H1 (cell line): ENCODE results near the gene TLCD3B. TPM values are rescaled to one million over a fixed set of nuclear protein-coding genes. Genes with fewer than 3 reads are reported as not detected.

Experiments
- CTCF ChIA-PET: fragments of 300-600 bp; sonication (Branson Sonifier 250); formaldehyde crosslinking; loops from one replicate; lab custom pipeline; 2021; ENCODE audit not compliant: partially characterized antibody; lab: Charles Lee
- POLR2A ChIA-PET: fragments of 300-600 bp; sonication (Branson Sonifier 250); formaldehyde crosslinking; loops from one replicate; lab custom pipeline; 2021; ENCODE audit warnings: inconsistent platforms; ENCODE audit not compliant: partially characterized antibody; lab: Charles Lee
- DNase-seq, 2 experiments: peaks; one replicate each; pipeline versions ENCODE4 v3.0.0 to v3.0.0-alpha.2; 2010 to 2022; ENCODE audit warnings: low spot score in 2 of 2, low read depth in 1 of 2, mixed read lengths in 1 of 2
- FAIRE-seq: peaks from 2 replicates; lab custom pipeline; 2011; peaks lifted over from hg19 to GRCh38; lab: Jason Lieb, UNC
- H2AFZ ChIP-seq: 2 replicates; pipeline ENCODE4 v1.8.1; 2012; ENCODE audit warnings: low read length, inconsistent platforms
- H2AK5ac ChIP-seq: 2 replicates; pipeline ENCODE4 v1.6.1; 2013; ENCODE audit warnings: low read depth, low read length
- H2BK120ac ChIP-seq: replicated peaks from 2 replicates; pipeline ENCODE3; 2013; ENCODE audit warnings: low read depth, low read length, inconsistent platforms
- H2BK12ac ChIP-seq: 2 replicates; pipeline ENCODE4 v1.6.1; 2013; ENCODE audit warnings: low read depth, low read length
- H2BK15ac ChIP-seq: 2 replicates; pipeline ENCODE4 v1.6.1; 2013; ENCODE audit warnings: low read length
- H2BK20ac ChIP-seq: 2 replicates; pipeline ENCODE4 v1.6.1; 2013; ENCODE audit warnings: low read length
- H2BK5ac ChIP-seq: 2 replicates; pipeline ENCODE4 v1.6.1; 2013; ENCODE audit warnings: low read depth, low read length
- H3K14ac ChIP-seq: 2 replicates; pipeline ENCODE4 v1.6.1; 2013; ENCODE audit warnings: inconsistent platforms; ENCODE audit not compliant: insufficient read length
- H3K18ac ChIP-seq: 2 replicates; pipeline ENCODE4 v1.6.1; 2013; ENCODE audit warnings: low read length; ENCODE audit errors: extremely low read depth
- H3K23ac ChIP-seq: 2 replicates; pipeline ENCODE4 v1.6.1; 2013; ENCODE audit warnings: inconsistent platforms; ENCODE audit not compliant: insufficient read length
- H3K23me2 ChIP-seq: 2 replicates; pipeline ENCODE4 v1.6.1; 2013; ENCODE audit warnings: low read depth, low read length
- H3K27ac ChIP-seq: 2 replicates; pipeline ENCODE4 v1.6.1; 2011; ENCODE audit warnings: low read depth, low read length, inconsistent platforms
- H3K27me3 ChIP-seq, 4 experiments: replicated peaks in 1 of 4; 1 replicate in 1 of 4; 2 replicates in 3 of 4; pipeline versions ENCODE4 v1.6.1 to v1.8.1; 2011 to 2013; ENCODE audit warnings: low read length in 3 of 4, mild to moderate bottlenecking in 3 of 4, inconsistent platforms in 2 of 4, mixed read lengths in 2 of 4, moderate library complexity in 1 of 4; ENCODE audit not compliant: control insufficient read depth in 3 of 4, insufficient read depth in 3 of 4; ENCODE audit errors: extremely low read depth in 1 of 4
- H3K36me3 ChIP-seq, 4 experiments: 2 replicates each; pipeline versions ENCODE4 v1.6.1 to v1.8.1; 2011 to 2013; ENCODE audit warnings: mild to moderate bottlenecking in 4 of 4, low read length in 3 of 4, moderate library complexity in 2 of 4, control low read depth in 1 of 4, inconsistent platforms in 1 of 4; ENCODE audit not compliant: insufficient read depth in 4 of 4, control insufficient read depth in 2 of 4
- H3K4ac ChIP-seq: replicated peaks from 2 replicates; pipeline ENCODE3; 2013; ENCODE audit warnings: low read length, low read depth, mixed read lengths, inconsistent platforms; ENCODE audit not compliant: insufficient read length
- H3K4me1 ChIP-seq, 4 experiments: replicated peaks in 1 of 4; 1 replicate in 1 of 4; 2 replicates in 3 of 4; pipeline versions ENCODE4 v1.6.1 to v1.8.1; 2011 to 2013; ENCODE audit warnings: low read length in 3 of 4, inconsistent platforms in 2 of 4, mixed read lengths in 1 of 4; ENCODE audit not compliant: insufficient read depth in 4 of 4, control insufficient read depth in 3 of 4
- H3K4me2 ChIP-seq, 2 experiments: 2 replicates each; pipeline versions ENCODE4 v1.6.1 to v1.8.1; 2011 to 2013; ENCODE audit warnings: low read depth in 2 of 2, low read length in 2 of 2, control low read depth in 1 of 2, inconsistent platforms in 1 of 2, mild to moderate bottlenecking in 1 of 2; ENCODE audit not compliant: insufficient read depth in 1 of 2
- H3K4me3 ChIP-seq, 4 experiments: fragments of 200-600, 300-600 bp in 1 of 4; sonication (generic), shearing (Covaris generic), sonication (Bioruptor Twin) in 1 of 4; 2 replicates each; pipeline versions ENCODE4 v1.5.1 to v1.8.1; 2011 to 2016; ENCODE audit warnings: low read length in 4 of 4, low read depth in 3 of 4, control low read depth in 2 of 4, inconsistent platforms in 2 of 4, mild to moderate bottlenecking in 2 of 4, mixed read lengths in 1 of 4, moderate library complexity in 1 of 4; ENCODE audit not compliant: insufficient read depth in 2 of 4; ENCODE audit errors: extremely low read depth in 1 of 4
- H3K56ac ChIP-seq: replicated peaks from 2 replicates; pipeline ENCODE3; 2013; ENCODE audit warnings: low read depth, mild to moderate bottlenecking, mixed read lengths, low read length, inconsistent platforms; ENCODE audit not compliant: insufficient read length
- H3K79me1 ChIP-seq: 2 replicates; pipeline ENCODE4 v1.6.1; 2013; ENCODE audit warnings: low read depth, low read length, control low read depth
- H3K79me2 ChIP-seq, 2 experiments: 2 replicates each; pipeline versions ENCODE4 v1.6.1 to v1.8.1; 2012 to 2013; ENCODE audit warnings: low read length in 2 of 2, mild to moderate bottlenecking in 2 of 2, inconsistent platforms in 1 of 2; ENCODE audit not compliant: insufficient read depth in 2 of 2, control insufficient read depth in 1 of 2
- H3K9ac ChIP-seq, 4 experiments: replicated peaks in 1 of 4; 1 replicate in 1 of 4; 2 replicates in 3 of 4; pipeline versions ENCODE4 v1.6.1 to v1.8.1; 2011 to 2013; ENCODE audit warnings: low read depth in 3 of 4, low read length in 3 of 4, control low read depth in 2 of 4, mild to moderate bottlenecking in 2 of 4, moderate library complexity in 2 of 4, inconsistent platforms in 1 of 4; ENCODE audit errors: extremely low read depth in 1 of 4
- H3K9me3 ChIP-seq, 2 experiments: 2 replicates each; pipeline versions ENCODE4 v1.6.1 to v1.8.1; 2012 to 2013; ENCODE audit warnings: mild to moderate bottlenecking in 2 of 2, moderate library complexity in 2 of 2, control low read depth in 1 of 2, inconsistent platforms in 1 of 2, low read depth in 1 of 2, low read length in 1 of 2, mixed read lengths in 1 of 2; ENCODE audit not compliant: insufficient read depth in 2 of 2
- H4K20me1 ChIP-seq, 2 experiments: replicated peaks in 1 of 2; 2 replicates each; pipeline versions ENCODE3 to v1.8.1; 2011 to 2013; ENCODE audit warnings: inconsistent platforms in 2 of 2, low read length in 2 of 2, mild to moderate bottlenecking in 1 of 2; ENCODE audit not compliant: insufficient read depth in 2 of 2, control insufficient read depth in 1 of 2
- H4K5ac ChIP-seq: 2 replicates; pipeline ENCODE4 v1.6.1; 2013; ENCODE audit warnings: low read length, low read depth, mixed read lengths, inconsistent platforms; ENCODE audit not compliant: insufficient read length
- H4K8ac ChIP-seq: 2 replicates; pipeline ENCODE4 v1.8.0; 2013; ENCODE audit warnings: mild to moderate bottlenecking, moderate library complexity, low read length, inconsistent platforms; ENCODE audit not compliant: insufficient read depth; ENCODE audit errors: extremely low read depth
- H4K91ac ChIP-seq: replicated peaks from 2 replicates; pipeline ENCODE3; 2013; ENCODE audit warnings: low read length, mixed read lengths, inconsistent platforms; ENCODE audit not compliant: insufficient read length
- USF2 ChIP-seq: IDR thresholded peaks from 2 replicates; pipeline ENCODE4 v1.6.1; 2011; ENCODE audit warnings: low read length, improper control_type of control experiment
- WGBS, 2 experiments: shearing (Covaris generic) in 1 of 2; methylation state at CpG; one replicate each; pipeline versions ENCODE4 v1.1.6 to v1.1.7; 2013 to 2015; ENCODE audit warnings: low lambda C conversion rate in 2 of 2, mixed read lengths in 2 of 2, inconsistent platforms in 1 of 2, low coverage in 1 of 2, missing lambda C conversion rate in 1 of 2; ENCODE audit not compliant: insufficient replicate concordance in 2 of 2, insufficient coverage in 1 of 2, insufficient read length in 1 of 2; ENCODE audit errors: extremely low coverage in 1 of 2, missing lambda C conversion rate in 1 of 2; 5-methylcytosine and 5-hydroxymethylcytosine counted together
- polyA plus RNA-seq, 7 experiments: library from polyadenylated mRNA; depleted of rRNA in 3 of 7; stranded (reverse) in 5 of 7; unstranded in 2 of 7; fragments of >200 nt in 5 of 7; fragments of 200-250 nt in 2 of 7; gene quantifications; 1 replicate in 5 of 7; 2 replicates in 1 of 7; 4 replicates in 1 of 7; pipeline versions ENCODE4 v1.2.1 to v1.2.3, GENCODE V29; 2011 to 2013; ENCODE audit warnings: missing spikeins in 2 of 7, mixed read lengths in 2 of 7
- total RNA-seq: library from RNA; stranded (reverse); fragmentation: NEBNext Ultra II Directional; extraction: Animal tissue kit (Norgen Biotek cat#: 25700); gene quantifications from 2 replicates; pipeline ENCODE4 v1.2.1, GENCODE V29; 2021

TLCD3B gene
- total and polyA plus RNA-seq, 2 of the 8 experiments (the other 6 are each of a cell fraction or from before 2014, with no cell fraction given) = 15.2 to 26.9 TPM

- H2BK12ac ChIP-seq = no peak overlapping the region
- no peak overlapping the region for H2BK5ac ChIP-seq
- FAIRE-seq = no peak
- no peak overlapping the region for H3K9ac ChIP-seq
- H2BK15ac ChIP-seq = no peak overlapping the region
- CTCF ChIA-PET = interaction anchor here (0.5 to 3.7 kb wide), 12 partner anchors 10 to 193 kb away, joined by 3 to 25 read pairs (median 3); partner anchors contain the start of genes TBX6 and TLCD3B
- no peak overlapping the region for H3K4me2 ChIP-seq
- H2BK120ac ChIP-seq = no peak overlapping the region
- peaks cover 6% of the 10 kb centered on the region; the same call in 1 of the 2 replicates for H3K23me2 ChIP-seq
- H3K23ac ChIP-seq = no peak overlapping the region
- peaks cover 3% of the 10 kb centered on the region; the same call in 1 of the 2 replicates for H3K79me1 ChIP-seq
- H3K14ac ChIP-seq = no peak overlapping the region
- no peak overlapping the region for H2AFZ ChIP-seq
- H2BK20ac ChIP-seq = no peak overlapping the region
- H4K5ac ChIP-seq = no peak overlapping the region
- DNase-seq = no peak
- no peak overlapping the region for H4K91ac ChIP-seq
- 49% methylated on average over 5 of the region's 5 CpGs; no CpG with 5 or more reads in 1 of the 2 experiments for WGBS, 2 experiments
- no peak overlapping the region for H3K27ac ChIP-seq
- H3K56ac ChIP-seq = no peak overlapping the region
- H3K36me3 ChIP-seq = no peaks in the 10 kb centered on the region
- no peaks in the 10 kb centered on the region for H3K4me1 ChIP-seq
- H3K9me3 ChIP-seq = no peaks in the 10 kb centered on the region
- H3K4ac ChIP-seq = no peak overlapping the region
- no peaks in the 10 kb centered on the region for H3K79me2 ChIP-seq
- POLR2A ChIA-PET = no interaction called here
- H2AK5ac ChIP-seq = no peak overlapping the region
- H3K18ac ChIP-seq = no peak overlapping the region
- peaks cover 0 to 5% of the 10 kb centered on the region in 2 experiments for H4K20me1 ChIP-seq
- H4K8ac ChIP-seq = no peak overlapping the region
- H3K4me3 ChIP-seq = no peak overlapping the region
- peaks cover 0 to 6% (median 1%) of the 10 kb centered on the region in 4 experiments; a peak in 3 of 7 replicates for H3K27me3 ChIP-seq
- TF ChIP-seq USF2 = no peak
Measured at GRCh38 chr16:30041841-30042240, 10.8 kb upstream of the TLCD3B start.
